Dermis microvascular lymphatic vessel endothelial cell (primary cell): ENCODE results near the gene ENGASE. TPM values are rescaled to one million over a fixed set of nuclear protein-coding genes. Genes with fewer than 3 reads are reported as not detected.

Experiments used
- DNase-seq, 2 donors: peaks; one replicate each; pipeline versions ENCODE4 v3.0.0 to v3.0.0-alpha.2; 2010; ENCODE audit warnings: low read depth in 2 of 2
- total RNA-seq: library from RNA; depleted of rRNA; stranded (reverse); fragments of >200 nt; gene quantifications from 2 replicates; pipeline ENCODE4 v1.2.1, GENCODE V29; 2014

ENGASE gene
- total RNA-seq, 1 donor from 2014 or later = 6.9 TPM

DNA sequence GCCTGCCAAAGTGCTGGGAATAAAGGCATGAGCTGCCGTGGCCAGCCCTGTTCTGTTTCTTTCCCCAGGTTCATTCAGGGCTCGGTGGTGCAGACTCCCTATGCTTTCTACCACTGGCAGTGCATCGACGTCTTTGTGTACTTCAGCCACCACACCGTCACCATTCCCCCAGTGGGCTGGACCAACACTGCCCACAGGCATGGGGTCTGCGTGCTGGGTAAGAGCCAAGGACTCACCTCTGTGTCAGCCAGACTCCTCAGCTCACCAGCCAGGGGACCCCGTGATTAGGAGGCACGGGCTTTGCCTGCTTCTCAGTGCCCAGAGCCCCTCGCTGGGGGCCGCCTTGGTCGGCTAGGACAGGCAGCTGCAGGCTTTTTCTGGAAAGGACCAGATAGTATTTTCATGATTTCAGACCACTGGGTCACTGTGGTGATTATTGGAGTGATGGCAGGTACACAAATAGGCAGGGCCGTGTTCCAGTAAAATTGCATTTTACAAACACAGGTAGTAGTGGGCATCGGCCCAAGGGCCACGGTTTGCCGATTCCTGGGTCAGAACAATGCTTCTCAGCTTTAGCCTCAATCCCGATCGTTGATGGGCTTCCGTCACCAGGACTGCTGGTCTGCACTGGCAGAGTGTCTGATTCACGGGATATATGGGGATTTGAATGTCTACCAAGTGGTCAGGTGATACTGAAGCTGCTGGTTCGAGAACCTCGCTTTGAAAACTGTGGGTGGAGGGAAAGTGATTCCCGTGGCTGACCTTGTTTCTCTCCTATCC, 5.0 kb downstream of the ENGASE start:
- DNase-seq = no peak

DNA sequence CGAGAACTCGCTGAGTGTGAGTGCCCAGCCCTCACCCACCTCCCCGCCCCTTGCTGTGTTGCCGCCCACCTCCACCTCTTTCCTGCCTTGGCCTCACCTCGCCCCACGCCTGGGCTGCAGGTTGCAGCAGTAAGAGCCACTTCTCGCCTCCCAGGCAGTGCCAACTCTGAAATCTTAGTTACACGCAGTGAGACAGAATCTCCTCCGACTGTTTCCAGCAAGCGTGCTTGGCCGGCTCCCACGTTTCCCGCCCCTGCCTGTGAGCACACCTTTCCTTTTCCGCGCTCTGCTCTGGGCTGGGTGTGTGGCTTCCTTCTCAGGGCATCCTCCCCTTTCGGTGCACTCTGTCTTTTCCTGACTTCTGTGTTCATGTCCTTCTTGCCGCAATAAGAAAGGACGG, 5.7 kb downstream of the ENGASE start:
- no peak for DNase-seq

DNA sequence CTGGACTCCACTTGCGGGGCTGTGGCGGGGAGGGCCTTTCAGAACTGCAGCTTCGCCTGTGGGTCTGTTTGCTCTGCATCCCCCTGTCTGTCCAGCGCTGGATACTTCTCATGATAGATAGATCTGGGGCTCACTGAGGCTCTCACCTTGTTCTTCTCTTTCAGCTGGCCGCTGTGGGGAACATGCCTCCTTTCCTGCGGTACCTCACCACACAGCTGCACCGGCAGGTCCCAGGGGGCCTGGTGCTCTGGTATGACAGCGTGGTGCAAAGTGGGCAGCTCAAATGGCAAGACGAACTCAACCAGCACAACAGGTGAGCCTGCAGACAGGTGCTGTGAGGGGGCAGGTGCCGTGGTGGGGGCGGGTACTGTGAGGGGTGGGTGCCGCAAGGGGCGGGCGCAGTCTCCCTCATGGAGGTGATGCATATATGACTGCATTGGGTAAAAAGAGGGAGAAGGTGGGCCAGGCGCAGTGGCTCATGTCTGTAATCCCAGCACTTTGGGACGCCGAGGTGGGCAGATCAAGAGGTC, 6.2 kb downstream of the ENGASE start:
- DNase-seq = no peak

DNA sequence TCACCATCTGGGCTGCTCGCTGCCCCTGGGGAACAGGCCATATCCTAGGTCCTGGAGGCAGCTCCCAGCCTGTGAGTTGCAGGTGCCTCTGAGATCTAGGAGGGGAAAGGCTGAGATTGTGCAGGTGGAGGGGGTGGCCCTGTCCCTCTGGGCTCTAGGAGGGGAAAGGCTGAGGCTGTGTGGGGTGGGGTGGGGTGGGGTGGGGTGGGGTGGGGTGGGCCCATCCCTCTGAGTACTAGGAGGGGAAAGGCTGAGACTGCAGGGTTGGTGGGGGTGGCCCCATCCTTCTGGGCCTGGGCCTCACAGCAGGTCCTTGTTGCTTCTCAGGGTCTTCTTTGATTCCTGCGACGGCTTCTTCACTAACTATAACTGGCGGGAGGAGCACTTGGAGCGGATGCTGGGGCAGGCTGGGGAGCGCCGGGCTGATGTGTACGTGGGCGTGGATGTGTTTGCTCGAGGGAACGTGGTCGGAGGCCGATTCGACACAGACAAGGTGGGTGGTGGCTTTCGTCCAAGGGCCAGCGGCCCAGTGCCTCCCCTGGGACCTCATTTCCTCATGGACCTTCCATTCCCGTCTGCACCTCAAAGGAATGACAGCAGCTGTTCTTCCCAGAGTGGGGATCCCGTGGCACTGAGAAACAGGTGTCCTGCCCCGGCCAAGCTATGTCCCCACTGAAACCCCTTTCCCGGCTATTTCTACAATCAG, 7.1 kb downstream of the ENGASE start:
- no peak for DNase-seq

DNA sequence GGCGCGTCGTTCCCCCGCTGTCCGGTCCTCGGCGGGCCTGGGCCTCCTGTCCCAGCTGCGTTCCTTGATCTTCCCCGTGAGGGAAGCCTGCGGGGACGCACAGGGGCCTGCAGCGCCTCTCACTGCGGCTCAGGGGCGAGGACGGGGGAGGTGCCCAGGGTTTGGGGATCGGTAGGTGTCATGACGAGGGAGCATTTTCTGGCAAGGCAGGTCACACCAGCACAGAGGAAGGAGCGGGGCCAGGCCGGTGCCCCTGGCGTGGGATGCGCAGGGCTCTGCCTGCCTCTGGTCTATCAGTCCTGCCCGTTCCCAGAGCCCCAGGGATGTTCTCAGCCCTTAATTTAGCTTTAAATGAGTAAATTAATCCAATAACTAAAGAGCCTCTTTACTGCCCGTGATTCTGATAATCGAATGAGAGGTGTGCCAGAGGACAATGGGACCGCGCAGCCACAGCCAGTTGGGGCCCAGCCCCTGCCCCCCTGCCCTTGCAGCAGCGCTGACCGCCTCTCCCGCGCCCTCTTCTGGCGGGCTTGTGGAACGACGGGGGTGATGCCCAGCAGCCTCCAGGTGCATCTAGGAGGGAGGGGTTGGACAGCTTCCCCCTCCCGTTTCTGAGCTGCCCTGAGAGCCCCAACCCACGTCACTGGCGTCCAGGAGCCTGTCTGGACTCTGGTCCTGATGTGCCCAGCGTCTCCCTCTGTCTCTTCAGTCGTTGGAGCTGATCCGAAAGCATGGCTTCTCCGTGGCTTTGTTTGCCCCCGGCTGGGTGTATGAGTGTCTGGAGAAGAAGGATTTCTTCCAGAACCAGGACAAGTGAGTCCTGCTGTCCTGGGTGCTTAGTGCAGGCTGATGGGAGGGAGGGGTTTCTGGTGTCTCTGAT, 7.9 kb downstream of the ENGASE start:
- peak; percentile 6 to 42 for DNase-seq

DNA sequence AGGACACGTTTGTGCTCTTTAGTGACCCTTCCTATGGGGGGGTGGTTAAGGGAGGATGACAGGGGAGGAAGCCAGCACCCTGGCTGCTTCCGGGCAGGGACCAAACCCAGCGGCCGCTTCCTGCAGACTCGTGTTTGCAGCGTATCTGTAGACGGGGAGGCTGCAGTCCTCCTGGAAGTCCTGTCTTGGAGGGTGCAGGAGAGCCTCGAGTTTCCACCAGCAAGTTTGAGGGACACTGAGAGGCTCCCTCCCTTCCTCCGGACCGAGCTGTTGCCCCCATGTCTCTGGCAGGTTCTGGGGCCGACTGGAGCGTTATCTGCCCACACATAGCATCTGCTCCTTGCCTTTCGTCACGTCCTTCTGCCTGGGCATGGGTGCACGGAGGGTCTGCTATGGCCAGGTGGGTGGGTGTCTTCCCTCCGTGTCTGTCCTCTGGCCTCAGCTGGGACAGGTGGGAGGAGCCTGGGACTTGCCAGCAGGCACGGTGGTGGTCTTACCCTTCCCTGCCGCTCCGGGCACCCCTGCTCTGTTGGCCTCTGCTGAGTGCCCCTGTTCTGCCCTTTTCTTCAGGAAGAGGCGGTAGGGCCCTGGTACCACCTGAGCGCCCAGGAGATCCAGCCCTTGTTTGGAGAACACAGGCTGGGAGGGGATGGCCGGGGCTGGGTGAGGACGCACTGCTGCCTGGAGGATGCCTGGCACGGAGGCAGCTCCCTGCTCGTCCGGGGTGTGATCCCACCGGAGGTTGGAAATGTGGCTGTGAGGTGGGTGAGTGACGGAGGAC, 8.8 kb downstream of the ENGASE start:
- DNase-seq = no peak

DNA sequence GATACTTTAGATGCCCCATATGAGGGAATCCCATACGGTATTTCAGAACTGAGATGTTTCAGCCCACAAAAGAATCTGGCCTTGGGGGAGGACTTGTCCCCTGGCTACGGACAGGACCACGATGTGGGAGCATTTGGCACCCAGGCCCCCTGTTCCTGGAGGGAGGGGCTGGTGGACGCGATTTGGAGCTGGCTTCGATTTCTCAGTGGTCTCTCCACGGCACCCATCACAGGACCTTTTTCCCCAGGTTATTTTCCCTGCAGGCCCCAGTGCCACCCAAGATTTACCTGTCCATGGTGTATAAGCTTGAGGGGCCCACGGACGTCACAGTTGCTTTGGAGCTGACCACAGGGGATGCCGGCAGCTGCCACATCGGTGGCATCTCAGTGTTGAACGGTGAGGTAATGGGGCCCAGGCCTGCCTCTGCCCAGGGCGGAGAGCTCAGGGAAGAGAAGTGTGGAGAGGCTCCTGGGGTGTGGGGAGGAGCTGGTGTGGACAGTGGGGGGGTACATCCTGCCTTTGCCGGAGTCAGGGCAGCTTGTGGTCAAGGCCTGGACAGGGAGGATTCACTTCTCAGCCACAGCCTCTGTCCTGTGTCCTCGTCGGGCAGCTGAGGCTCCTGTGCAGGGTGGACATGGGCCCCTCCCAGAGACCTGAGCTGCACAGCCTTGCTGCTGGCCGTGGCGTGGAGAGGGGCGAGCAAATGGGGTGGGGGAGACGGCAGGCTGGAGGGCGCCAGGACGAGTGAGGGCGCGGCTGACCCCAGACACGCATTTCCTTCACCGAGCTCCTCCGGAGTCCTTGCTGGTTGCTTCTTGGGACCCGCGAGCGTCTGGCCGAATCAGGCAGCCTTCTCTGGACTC, 9.9 kb downstream of the ENGASE start:
- DNase-seq = no peak

DNA sequence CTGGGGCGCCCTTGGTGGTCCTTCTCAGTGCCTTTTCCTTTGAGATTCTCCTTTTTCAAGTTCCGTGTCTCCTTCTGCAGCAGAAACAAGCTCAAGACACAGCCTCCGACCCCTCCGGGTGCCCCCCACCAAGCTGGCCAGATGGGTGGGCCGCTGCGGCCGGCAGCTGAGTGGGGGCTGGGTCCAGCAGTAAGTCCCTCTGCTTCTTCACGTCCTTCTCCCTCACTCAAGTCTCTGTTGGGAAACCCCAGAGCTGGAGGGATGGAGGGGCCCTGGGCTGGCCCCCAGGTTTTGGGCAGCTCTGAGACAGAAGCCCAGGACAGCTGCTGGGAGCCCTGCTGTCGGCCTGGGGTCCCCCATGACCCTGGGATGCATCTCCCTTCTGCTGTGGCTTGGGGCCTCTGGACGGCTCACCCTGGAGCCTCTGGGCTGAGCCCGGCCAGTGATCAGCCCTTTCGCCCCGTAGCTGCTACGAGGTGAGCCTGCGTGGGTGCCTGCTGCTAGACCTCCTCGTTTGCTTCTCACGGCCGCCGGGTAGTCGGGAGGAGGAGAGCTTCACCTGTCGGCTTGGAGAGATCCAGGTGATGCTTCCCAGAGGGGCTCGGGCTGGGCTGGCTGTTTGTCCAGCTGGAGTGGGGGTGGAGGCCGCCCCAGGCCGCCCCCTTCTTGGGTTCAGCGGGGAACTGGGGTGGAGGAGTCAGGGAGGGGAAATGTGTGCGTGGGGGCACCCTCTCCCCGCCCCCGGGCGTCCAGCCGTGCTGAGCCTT, 10.7 kb downstream of the ENGASE start:
- no peak for DNase-seq

DNA sequence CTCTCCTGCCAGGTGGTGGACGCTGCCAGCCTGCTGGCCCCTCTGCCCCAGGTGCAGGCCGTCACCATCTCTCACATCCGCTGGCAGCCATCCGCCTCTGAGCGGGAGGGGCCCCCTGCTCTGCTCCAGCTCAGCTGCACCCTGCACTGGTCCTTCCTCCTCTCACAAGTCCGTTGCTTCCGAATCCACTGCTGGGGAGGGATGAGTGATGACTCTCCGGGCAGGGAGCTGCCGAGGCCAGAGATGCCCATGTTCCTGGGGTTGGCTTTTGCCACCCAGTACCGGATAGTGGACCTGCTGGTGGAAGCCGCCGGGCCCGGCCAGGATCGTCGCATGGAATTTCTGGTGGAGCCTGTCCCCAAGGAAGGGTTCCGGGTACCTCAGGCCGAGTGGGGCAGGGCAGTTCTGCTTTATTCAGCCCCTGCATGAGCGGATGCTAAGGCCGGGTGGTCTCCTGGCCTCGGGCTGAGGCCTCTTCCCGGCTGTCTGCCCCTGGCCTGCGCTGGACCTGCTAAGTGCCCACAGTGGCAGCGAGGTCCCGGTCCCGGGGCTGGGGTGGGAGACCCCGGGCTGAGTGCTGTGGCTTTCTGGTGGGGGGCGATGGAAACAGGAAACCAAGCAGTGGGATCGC, 11.4 kb downstream of the ENGASE start:
- no peak for DNase-seq

DNA sequence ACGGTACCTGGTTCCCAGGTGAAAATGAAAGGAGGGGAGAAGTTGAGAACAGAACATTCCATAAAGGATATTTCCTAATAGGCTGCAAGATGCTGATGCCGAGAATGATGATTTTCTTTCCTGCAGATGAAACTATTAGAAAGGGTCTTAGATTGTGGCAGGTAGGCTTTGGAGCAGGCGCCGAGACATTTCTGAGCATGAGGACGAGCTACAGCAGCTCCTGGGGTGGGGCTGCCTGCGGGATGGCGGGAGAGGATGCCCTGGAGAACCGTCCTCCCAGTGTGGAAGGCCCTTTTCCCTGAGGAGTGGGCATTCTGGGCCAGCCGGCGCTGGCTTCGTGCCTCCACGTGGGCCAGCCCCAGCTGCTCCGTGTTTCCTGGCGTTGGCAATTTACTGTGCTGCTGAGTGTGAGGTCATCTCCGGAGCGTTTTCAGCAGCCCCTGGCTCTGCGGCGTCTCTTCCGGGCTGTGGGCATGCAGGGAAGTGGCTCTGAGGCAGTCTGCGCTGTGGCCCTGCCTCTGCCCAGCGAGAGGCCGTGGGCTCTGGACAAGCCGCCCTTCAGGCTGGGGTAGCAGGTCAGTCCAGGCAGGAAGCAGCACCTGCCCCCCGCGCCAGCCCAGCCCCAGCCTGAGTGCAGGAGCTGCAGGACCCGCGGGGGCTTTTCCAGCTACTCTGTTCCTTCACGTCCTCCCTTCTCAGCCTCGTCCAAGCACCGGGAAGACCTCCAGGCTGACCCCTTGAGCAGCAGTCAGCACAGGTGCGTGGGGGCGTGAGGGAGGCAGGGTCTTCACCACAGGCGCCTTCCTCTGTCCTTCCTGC, 12.2 kb downstream of the ENGASE start:
- DNase-seq = peak; percentile 7 to 20

DNA sequence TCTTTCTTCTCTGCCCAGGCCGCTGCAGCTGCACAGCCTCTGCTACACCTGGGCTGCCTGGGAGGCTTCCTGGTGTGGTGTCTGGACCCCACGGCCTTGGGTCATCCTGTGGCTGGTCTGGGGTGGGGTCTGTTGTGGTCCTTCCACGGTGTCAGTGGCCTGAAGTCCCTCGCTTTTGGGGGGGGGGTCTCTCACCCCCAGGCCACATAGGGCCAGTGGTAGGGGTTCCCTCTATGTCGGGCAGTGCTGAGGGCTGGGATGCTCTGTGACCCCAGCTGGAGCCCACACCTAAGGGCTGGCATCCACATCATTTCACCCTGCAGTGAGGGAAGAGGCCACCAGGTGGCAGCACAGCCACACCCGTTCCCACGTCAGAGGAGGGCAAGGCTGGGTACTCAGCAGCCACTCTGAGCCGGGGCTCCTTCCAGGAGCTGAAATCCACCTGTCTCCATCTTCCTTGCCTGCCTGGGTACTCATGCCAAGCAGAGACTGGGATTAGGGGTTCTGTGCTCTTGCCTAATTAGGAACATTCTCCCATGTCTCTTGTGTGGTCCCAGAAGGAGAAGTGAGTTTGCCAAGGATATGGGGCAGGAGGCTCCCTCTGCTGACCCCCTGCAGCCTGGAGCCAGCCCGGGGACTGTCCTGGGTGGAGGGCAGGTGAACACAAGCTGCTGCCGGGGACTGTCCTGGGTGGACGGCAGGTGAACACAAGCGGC, 13.0 kb downstream of the ENGASE start:
- DNase-seq = peak; percentile 7 to 43

DNA sequence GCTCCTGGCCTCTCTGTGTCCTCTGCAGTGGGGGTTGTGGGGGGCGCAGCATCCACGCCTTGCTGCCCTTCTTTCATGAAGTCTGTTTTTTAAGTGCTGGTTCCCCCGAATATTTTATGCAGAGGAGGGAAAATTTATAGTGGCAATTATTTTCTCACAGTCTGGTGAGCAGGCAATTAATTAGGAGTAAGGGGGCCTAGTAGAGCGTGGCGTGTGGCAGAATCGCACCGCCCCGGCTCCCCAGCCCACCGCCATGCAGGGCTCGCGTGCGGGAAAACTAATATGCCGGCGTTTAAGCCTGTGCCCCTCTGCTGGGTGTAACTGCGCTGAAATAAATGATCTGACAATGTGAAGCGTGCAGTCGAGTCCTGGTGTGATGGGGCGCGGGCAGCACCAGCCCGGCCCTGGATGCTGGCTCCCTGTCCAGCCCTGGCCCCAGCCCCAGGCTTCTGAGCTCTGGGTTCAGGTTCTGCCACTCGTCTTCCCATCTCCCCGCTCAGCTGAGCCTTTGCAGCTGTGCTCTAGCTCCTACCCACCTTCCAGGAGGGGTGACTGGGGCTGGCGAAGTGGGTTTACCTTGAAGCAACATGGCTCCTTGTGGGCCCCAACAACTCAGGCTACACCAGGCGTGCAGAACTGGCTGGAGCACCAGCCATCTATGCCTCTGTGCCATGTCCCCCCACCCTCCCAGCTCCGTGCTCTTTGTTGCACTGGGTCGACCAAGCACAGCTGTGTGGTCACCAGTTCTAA, 13.8 kb downstream of the ENGASE start:
- DNase-seq = no peak

DNA sequence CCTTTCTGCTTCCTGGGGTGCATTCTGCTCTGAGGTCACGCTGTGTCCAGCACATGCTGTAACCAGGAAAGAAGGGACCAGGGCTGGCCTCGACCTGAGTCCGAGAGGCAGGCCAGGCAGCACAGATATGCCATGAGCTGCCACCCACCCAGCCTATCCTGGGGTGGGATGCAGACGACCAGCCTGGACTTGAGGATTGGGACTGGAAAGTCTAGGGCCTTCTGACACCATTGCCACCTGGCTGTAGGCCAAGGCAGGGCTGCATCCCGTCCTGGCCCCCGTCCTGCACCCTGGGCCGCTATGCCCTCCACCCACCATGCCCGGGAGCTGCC, 14.3 kb downstream of the ENGASE start:
- DNase-seq = no peak

DNA sequence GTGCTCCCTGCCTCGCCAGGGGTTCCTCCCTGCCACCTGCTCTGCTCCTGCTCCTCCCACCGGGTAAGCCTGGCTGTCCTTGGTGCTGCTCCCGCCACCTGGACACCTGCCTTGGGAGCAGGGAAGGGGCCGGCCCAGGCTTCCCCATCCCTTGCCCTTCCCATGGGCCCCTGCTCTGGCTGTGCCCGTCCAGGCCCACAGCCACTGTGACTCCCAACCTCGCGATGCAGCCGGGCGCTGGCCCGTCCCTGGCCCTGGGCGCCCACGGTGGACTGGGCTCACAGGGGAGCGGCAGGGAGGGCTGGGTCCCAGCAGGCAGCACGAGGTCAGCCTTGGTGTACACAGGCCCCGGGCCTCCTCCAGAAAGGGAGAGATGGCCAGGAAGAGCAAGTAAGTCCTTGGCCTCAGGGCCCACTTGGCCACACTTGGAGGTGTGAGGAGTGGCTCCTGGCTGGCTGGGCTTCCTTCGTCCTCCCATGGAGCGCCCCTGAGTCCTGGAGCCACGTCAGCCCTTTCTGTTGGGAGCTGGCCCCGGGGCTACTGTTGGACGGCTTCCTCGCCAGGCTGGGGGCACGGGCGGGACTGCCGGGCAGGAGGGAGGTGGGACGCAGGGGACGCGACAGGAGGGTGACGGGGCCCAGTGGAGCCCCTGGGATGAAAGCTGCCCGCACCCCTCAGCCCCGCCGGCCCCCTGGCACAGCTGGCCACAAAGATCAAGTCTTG, 15.3 kb downstream of the ENGASE start:
- no peak for DNase-seq

DNA sequence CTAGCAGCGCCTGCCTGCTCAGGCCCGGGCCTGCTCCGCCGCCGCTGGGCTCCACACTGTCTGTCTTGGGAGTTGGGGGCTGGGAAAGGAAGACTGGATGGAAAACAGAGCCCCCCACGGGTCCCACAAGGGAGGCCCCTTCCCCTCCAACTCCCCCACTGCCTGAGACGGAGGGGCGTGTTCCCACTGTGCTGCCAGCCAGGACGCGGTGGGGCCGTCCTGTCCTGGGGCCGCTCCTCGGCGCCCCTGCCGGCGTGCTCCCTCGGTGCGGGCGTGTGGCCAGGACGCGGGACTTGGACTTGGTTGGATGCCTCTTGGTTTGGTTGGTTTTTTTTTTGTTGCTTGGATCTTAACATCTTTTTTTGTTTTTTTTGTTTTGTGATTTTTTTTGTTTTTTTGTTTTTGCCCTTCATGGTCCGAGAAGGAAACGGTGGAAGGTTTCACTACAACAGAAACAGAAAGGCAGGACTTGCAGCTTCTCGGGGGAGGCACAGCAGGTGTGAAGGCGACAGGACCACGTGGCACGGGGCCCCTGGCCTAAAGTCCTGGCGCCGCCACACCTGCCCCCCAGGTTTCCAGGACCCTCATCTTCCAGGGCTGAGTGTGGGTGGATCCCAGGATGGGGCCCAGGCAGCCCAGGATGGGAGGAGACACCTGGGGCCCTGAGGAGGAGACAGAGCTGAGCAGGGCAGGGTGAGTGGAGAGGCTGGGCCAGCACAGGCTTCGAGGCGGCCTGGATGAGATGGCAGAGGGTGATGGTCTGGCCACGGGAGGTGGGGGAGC, 16.0 kb downstream of the ENGASE start:
- no peak for DNase-seq
